ENCODE results near the gene NDUFS1. TPM values are rescaled to one million over a fixed set of nuclear protein-coding genes. Genes with fewer than 3 reads are reported as not detected.

Gene NDUFS1
- total and polyA plus RNA-seq, 9 of the 15 experiments (the other 6 are each of a cell fraction or from before 2014, with no cell fraction given) = 75.0 to 130 (median 91.5) TPM

DNA sequence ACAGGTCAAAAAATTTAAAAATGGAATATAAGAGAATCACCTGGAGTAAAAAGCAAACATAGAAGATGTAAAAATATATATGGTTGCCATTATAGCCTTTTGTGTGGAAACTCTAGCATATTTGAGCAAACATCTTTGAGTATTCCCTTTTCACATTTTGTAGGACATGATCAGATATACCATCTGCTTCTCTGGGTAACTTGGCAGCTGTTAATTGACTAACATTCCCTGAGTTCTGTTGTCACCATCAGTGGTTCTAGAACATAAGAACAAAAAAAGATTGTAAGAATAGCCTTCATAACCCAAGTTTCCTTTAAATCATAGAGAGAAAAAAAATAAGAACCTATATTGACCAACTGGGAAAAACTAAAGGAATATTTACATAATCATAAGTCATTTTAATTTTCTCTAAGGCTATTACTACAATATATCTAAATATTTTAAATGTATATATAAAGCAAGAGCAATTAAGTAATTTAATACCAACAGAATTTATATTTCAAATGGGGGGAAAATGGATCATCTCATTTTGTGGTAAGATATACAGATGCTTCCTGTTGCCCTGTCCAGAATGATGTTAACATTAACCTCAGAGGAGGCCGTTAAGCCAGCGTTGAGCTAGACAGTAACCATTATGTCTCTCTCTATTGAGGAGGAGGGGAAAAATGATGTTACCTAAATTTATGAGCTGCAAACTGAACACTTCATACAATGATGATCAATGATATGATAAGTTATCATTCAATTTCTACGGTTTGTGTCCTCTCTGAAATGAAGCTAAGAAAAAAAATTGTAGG lies 63.5 kb downstream of the NDUFS1 start (continued):
- TF ChIP-seq, protein P1, sequence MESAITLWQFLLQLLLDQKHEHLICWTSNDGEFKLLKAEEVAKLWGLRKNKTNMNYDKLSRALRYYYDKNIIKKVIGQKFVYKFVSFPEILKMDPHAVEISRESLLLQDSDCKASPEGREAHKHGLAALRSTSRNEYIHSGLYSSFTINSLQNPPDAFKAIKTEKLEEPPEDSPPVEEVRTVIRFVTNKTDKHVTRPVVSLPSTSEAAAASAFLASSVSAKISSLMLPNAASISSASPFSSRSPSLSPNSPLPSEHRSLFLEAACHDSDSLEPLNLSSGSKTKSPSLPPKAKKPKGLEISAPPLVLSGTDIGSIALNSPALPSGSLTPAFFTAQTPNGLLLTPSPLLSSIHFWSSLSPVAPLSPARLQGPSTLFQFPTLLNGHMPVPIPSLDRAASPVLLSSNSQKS (CRISPR knock-in tag; IDR thresholded peaks at IDR 0.05) = no peak
- no peak for TF ChIP-seq ZFP36 (IDR thresholded peaks at IDR 0.05; ENCODE audit: low read depth, low read length, partially characterized antibody)
- TF ChIP-seq TARDBP (IDR thresholded peaks at IDR 0.05) = no peak
- no peak for TF ChIP-seq HCFC1 (IDR thresholded peaks at IDR 0.05; ENCODE audit: low read depth, low read length)
- TF ChIP-seq DMBX1 (CRISPR knock-in tag; IDR thresholded peaks at IDR 0.05; ENCODE audit: borderline replicate concordance) = no peak
- no peak for TF ChIP-seq NR2C1 (IDR thresholded peaks at IDR 0.05)
- no peak for TF ChIP-seq NR2C1 (tag; IDR thresholded peaks at IDR 0.05)
- TF ChIP-seq, protein P2, sequence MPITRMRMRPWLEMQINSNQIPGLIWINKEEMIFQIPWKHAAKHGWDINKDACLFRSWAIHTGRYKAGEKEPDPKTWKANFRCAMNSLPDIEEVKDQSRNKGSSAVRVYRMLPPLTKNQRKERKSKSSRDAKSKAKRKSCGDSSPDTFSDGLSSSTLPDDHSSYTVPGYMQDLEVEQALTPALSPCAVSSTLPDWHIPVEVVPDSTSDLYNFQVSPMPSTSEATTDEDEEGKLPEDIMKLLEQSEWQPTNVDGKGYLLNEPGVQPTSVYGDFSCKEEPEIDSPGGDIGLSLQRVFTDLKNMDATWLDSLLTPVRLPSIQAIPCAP (CRISPR knock-in tag; IDR thresholded peaks at IDR 0.05; ENCODE audit: borderline replicate concordance) = no peak

DNA sequence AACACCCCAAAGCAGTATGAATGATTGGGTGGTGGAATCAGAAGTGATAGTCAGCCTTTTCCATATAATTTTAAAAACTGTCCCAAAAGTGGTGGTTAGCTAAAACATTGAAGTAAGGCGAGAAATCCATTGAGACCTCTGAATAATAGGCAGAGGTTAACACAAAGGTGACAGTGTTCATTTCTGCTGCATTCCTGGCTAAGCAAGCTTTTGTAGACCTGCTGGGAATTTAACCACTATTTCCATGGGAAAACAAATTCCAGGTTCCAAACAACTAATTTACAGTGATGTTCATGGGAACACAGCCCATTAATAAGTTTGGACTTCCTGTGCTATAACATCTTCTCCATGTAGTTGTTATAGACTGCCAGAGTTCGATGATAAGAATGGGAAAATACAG lies 66.9 kb downstream of the NDUFS1 start:
- intact Hi-C loops (cut with micrococcal nuclease) = no loop called here
- no TSS peak for BruUV-seq (replicated peaks)

More for the DNA sequence above, 66.9 kb downstream of the NDUFS1 start:
- no peak for ATAC-seq
- Histone ChIP-seq H2AFZ (ENCODE audit: low read depth, low read length) (no peak overlapping the region), H3K4me3 (no peak overlapping the region), H3K4me1 (replicated peaks in 1 of 2; ENCODE audit: control insufficient read depth in 2 of 2, insufficient read depth in 2 of 2, low read length in 2 of 2) (no peaks in the 10 kb centered on the region), H3K79me2 (ENCODE audit: control insufficient read depth, insufficient read depth, low read length) (peaks cover 7% of the 10 kb centered on the region), H3K9ac (ENCODE audit: insufficient read depth in 1 of 2, low read depth in 2 of 2, low read length in 2 of 2) (no peak overlapping the region), H3K9me3 (replicated peaks; ENCODE audit: control insufficient read depth, insufficient read depth, low read depth, low read length) (no peaks in the 10 kb centered on the region), H3K36me3 (ENCODE audit: control insufficient read depth, insufficient read depth, low read length) (no peaks in the 10 kb centered on the region), H3K9me1 (ENCODE audit: control insufficient read depth, insufficient read depth, low read length) (no peaks in the 10 kb centered on the region), H3K27me3 (ENCODE audit: control insufficient read depth in 2 of 2, insufficient read depth in 2 of 2, low read length in 2 of 2) (no peaks in the 10 kb centered on the region), H4K20me1 (replicated peaks; ENCODE audit: control insufficient read depth, insufficient read depth, low read length) (no peaks in the 10 kb centered on the region), H3K4me2 (ENCODE audit: insufficient read depth, low read length) (no peak overlapping the region), H3K27ac (ENCODE audit: extremely low read depth, low read depth, low read length) (no peak overlapping the region)
- POLR2A ChIA-PET = interaction anchor here (0.7 kb wide), 1 partner anchor 8 kb away, joined by 3 read pairs; no protein-coding TSS in a partner anchor
- in situ Hi-C loops (cut with MboI) = no loop called here
- FAIRE-seq = no peak
- 62% methylated on average over 2 of the region's 2 CpGs for WGBS (ENCODE audit: insufficient coverage, low coverage, missing lambda C conversion rate)
- CTCF ChIA-PET (ENCODE audit: low intra/inter-chr PET ratio) = no interaction called here
- no peak for DNase-seq (ENCODE audit: extremely low read depth in 1 of 4, low spot score in 3 of 4)
- TF ChIP-seq ZNF197 (CRISPR knock-in tag; IDR thresholded peaks at IDR 0.05; ENCODE audit: low read depth) (no peak), TAF15 (IDR thresholded peaks at IDR 0.05; ENCODE audit: low read depth, low read length) (no peak), ELF2 (CRISPR knock-in tag; IDR thresholded peaks at IDR 0.05) (no peak), XRCC3 (IDR thresholded peaks at IDR 0.05) (no peak)

All from K562 (cell line).